GM12864 (cell line): ENCODE measurements around the gene HECTD4.

Experiments
- DNase-seq: peaks from one replicate; pipeline ENCODE4 v3.0.0-alpha.2; 2011; ENCODE audit warnings: low read depth
- H3K4me3 ChIP-seq: 2 replicates; pipeline ENCODE4 v1.5.1; 2011; ENCODE audit warnings: mild to moderate bottlenecking, low read depth, low read length, control low read depth
- TF ChIP-seq, protein P1 (sequence below): IDR thresholded peaks from 2 replicates; pipeline ENCODE4 v1.5.1; 2011; ENCODE audit warnings: low read depth, mild to moderate bottlenecking, moderate library complexity, low read length, control low read depth, inconsistent platforms; ENCODE audit errors: missing control alignments

Gene HECTD4

DNA sequence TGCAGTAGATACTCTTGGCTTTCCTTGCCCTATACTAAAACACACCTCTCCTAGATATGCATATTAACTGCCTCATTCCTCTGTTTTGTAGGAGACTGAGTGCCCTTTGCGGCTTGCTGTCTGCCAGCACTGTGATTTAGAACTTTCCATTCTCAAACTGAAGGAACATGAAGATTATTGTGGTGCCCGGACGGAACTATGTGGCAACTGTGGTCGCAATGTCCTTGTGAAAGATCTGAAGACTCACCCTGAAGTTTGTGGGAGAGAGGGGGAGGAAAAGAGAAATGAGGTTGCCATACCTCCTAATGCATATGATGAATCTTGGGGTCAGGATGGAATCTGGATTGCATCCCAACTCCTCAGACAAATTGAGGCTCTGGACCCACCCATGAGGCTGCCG lies 241.5 kb downstream of the HECTD4 start:
- TF ChIP-seq, protein P1, sequence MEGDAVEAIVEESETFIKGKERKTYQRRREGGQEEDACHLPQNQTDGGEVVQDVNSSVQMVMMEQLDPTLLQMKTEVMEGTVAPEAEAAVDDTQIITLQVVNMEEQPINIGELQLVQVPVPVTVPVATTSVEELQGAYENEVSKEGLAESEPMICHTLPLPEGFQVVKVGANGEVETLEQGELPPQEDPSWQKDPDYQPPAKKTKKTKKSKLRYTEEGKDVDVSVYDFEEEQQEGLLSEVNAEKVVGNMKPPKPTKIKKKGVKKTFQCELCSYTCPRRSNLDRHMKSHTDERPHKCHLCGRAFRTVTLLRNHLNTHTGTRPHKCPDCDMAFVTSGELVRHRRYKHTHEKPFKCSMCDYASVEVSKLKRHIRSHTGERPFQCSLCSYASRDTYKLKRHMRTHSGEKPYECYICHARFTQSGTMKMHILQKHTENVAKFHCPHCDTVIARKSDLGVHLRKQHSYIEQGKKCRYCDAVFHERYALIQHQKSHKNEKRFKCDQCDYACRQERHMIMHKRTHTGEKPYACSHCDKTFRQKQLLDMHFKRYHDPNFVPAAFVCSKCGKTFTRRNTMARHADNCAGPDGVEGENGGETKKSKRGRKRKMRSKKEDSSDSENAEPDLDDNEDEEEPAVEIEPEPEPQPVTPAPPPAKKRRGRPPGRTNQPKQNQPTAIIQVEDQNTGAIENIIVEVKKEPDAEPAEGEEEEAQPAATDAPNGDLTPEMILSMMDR, result no peak
- DNase-seq, result no peak
- H3K4me3 ChIP-seq, result no peak overlapping the region

DNA sequence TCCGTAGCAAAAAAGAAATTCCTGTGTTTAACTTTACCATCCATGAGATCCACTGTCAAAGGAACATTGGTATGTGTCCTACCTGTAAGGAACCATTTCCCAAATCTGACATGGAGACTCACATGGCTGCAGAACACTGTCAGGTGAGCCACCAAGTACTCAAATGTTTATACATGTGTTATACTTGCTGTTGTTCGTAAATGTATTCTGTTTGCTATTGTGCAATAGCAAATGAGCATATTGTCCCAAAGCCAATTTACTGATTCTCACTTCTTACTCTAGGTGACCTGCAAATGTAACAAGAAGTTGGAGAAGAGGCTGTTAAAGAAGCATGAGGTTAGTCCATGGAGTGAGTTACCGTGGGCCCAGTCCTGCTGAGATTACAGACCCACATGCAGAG lies 247.5 kb downstream of the HECTD4 start:
- no peak for DNase-seq
- H3K4me3 ChIP-seq, result no peak overlapping the region
- TF ChIP-seq, protein P1, result no peak

DNA sequence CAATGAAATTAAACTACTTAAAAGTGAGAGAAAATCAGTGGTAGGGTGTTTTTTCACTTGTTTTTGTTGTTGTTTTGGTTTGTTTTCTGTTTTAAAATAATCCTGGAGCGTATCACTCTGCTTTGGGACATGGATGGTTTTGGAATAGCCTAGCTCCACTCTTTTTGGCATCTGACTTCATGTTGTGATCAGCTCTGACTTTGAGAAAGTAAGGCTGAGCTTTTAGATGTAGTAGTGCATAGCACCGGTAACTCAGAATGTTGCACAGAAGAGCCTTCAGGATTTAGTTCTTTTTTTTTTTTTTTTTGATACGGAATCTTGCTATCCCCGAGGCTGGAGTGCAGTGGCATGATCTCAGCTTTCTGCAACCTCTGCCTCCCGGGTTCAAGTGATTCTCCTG lies 248.8 kb downstream of the HECTD4 start:
- no peak for DNase-seq

DNA sequence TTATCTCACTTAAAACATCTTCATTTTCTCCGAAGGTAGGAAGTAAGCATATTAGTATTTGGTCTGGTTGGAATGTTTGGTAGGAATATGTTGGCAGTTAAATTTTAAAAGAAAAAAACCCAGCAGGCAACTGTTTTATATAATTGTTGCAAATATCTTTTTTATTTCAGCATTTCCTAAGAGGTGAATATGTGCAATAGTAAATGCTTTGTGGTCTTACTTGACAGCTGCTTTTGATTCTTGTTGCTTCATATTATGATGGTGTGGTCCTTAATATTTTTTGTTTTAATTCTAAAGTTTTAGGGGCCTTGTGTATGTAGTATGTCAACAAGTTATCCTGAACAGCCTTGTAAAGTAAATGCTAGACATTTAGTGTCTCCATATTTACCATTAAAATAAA lies 250.5 kb downstream of the HECTD4 start:
- DNase-seq, result no peak
- TF ChIP-seq, protein P1, result no peak
- no peak overlapping the region for H3K4me3 ChIP-seq

More for the DNA sequence above, 248.8 kb downstream of the HECTD4 start:
- no peak overlapping the region for H3K4me3 ChIP-seq
- TF ChIP-seq, protein P1, result no peak

DNA sequence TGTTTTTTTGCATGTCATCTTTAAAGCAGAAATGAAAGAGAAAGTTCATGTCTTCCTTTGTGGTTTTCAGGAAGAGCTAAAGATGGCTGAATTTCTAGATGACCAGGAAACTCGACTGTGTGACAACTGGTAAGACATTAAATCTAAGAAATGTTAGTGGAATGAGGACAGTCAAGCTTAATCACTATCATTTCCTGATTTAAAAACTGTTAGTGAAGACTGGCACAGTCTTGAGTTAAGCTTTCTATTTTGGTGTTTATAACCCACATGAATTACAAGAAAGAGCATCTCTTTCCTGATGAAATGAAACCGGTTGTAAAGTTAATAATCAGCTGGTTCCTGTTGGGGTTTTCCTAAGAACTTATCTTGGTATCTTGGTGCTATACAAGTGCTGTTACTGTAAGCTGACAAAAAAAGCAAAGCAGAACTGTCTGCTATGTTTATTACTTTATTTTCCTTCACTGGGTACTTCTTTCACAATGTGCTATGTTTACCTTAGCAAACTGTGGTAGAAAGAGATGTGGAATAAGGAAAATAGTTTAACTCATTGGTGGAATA lies 251.7 kb downstream of the HECTD4 start:
- TF ChIP-seq, protein P1, result no peak
- peak overlapping the region; percentile 27; the same call in 1 of the 2 replicates for H3K4me3 ChIP-seq
- no peak for DNase-seq

DNA sequence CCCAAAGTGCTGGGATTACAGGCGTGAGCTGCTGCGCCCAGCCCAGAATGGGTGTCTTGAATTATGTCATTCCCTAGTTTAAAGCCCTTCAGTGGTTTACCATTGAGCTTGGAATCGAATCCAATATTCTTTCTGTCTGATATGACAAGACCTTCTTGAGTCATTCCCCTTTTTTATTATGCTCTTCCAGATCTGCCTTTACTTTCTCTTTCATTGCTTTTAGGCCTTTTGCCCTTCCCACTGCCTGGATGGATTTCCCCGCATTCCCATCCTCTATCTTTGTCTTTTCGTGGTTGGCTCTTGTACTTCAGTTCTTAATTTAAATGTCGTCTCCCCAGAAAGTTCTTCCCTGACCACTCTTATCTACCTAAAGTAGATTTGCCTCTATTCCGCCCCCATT lies 255.3 kb downstream of the HECTD4 start:
- peak overlapping the region; percentile 75; the same call in 1 of the 2 replicates for H3K4me3 ChIP-seq
- TF ChIP-seq, protein P1, result no peak
- DNase-seq, result no peak

DNA sequence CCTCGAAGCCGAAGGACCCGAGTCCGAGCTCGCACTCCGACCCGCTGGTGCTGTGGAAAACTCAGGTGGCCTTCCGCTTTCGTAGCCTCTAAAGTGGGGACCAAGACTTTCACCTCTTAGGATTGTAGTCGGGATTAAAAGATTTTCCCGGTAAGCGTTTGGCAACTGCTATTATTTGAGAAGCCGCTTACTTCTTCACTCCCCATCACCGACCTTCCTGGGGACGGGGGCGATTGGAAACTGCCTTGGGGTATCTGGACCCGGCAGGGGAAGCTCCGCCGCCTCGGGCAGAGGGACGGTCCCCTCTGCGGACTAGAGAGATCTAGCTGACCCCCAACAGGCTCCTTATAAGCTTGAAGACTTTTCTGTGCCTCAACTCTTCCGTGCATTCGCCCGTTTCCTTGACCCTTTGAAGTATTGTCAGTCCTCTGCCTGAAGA lies 256.2 kb downstream of the HECTD4 start:
- no peak for DNase-seq
- TF ChIP-seq, protein P1, result no peak
- H3K4me3 ChIP-seq, result peak overlapping the region; percentile 75
